Right atrium auricular region (tissue), 2 donors: Measurements from ENCODE around the gene SUSD4. TPM values are rescaled to one million over a fixed set of nuclear protein-coding genes. Genes with fewer than 3 reads are reported as not detected.

Experiments used
- DNase-seq: peaks from one replicate; pipeline ENCODE4 v3.0.0-alpha.2; 2019; ENCODE audit warnings: low spot score
- H3K27ac ChIP-seq, 2 donors: fragments of 200-600 bp; sonication (generic); 1 replicate in 1 of 2; 2 replicates in 1 of 2; pipeline ENCODE4 v1.5.1; 2016 to 2019
- H3K27me3 ChIP-seq, 2 donors: fragments of 200-600 bp; sonication (generic); one replicate each; pipeline versions ENCODE4 v1.5.1 to v1.6.0; 2017 to 2019
- H3K36me3 ChIP-seq: fragments of 200-600 bp; sonication (generic); one replicate; pipeline ENCODE4 v1.5.1; 2016
- H3K4me1 ChIP-seq, 2 donors: fragments of 200-600 bp; sonication (generic); one replicate each; pipeline versions ENCODE4 v1.5.1 to v1.6.0; 2017 to 2019
- H3K4me3 ChIP-seq, 2 donors: fragments of 200-600 bp; sonication (generic); 1 replicate in 1 of 2; 2 replicates in 1 of 2; pipeline ENCODE4 v1.5.1; 2017 to 2019; ENCODE audit warnings: mild to moderate bottlenecking in 1 of 2, moderate library complexity in 1 of 2
- H3K9me3 ChIP-seq, 2 donors: fragments of 200-600 bp; sonication (generic); one replicate each; pipeline ENCODE4 v1.5.1; 2019
- total RNA-seq, 2 donors: library from RNA; depleted of rRNA; stranded (reverse); fragments of >200 nt; gene quantifications; one replicate each; pipeline ENCODE4 v1.1.0, GENCODE V29; 2016
- TF ChIP-seq, protein P1 (sequence below), 2 donors: fragments of 200-600 bp; sonication (generic); IDR thresholded peaks; one replicate each; pipeline ENCODE4 v1.5.1; 2019; ENCODE audit warnings: antibody characterized with exemption in 2 of 2

The SUSD4 gene
- total RNA-seq, 2 donors from 2014 or later: 8.9 to 17.7 TPM

DNA sequence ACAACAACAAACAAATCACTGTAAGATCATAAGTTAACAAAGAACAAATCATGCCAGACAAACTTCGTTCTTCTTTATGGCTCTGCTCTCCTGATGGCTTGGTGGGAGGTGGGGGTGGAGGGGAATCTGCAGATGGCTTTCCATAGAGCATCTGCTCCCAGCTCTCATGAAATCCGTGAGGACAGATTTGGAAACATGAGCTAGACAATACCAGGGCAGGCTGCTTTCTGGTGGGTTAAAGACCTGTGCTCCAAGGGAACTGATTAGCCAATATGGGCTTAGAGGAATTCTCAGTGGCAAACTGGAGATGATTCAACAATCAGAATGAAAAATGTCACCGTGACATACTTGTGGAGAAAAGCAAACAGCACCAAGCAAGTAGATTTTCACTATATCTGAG is 151.5 kb downstream of the SUSD4 start:
- TF ChIP-seq, protein P1, sequence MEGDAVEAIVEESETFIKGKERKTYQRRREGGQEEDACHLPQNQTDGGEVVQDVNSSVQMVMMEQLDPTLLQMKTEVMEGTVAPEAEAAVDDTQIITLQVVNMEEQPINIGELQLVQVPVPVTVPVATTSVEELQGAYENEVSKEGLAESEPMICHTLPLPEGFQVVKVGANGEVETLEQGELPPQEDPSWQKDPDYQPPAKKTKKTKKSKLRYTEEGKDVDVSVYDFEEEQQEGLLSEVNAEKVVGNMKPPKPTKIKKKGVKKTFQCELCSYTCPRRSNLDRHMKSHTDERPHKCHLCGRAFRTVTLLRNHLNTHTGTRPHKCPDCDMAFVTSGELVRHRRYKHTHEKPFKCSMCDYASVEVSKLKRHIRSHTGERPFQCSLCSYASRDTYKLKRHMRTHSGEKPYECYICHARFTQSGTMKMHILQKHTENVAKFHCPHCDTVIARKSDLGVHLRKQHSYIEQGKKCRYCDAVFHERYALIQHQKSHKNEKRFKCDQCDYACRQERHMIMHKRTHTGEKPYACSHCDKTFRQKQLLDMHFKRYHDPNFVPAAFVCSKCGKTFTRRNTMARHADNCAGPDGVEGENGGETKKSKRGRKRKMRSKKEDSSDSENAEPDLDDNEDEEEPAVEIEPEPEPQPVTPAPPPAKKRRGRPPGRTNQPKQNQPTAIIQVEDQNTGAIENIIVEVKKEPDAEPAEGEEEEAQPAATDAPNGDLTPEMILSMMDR (IDR thresholded peaks at IDR 0.05): no peak
- no peak overlapping the region for H3K4me3 ChIP-seq
- H3K4me1 ChIP-seq: peaks cover 0 to 10% of the 10 kb centered on the region in 2 donors
- no peaks in the 10 kb centered on the region for H3K36me3 ChIP-seq
- no peak overlapping the region for H3K27ac ChIP-seq
- DNase-seq: no peak
- H3K9me3 ChIP-seq: no peaks in the 10 kb centered on the region
- no peaks in the 10 kb centered on the region for H3K27me3 ChIP-seq

DNA sequence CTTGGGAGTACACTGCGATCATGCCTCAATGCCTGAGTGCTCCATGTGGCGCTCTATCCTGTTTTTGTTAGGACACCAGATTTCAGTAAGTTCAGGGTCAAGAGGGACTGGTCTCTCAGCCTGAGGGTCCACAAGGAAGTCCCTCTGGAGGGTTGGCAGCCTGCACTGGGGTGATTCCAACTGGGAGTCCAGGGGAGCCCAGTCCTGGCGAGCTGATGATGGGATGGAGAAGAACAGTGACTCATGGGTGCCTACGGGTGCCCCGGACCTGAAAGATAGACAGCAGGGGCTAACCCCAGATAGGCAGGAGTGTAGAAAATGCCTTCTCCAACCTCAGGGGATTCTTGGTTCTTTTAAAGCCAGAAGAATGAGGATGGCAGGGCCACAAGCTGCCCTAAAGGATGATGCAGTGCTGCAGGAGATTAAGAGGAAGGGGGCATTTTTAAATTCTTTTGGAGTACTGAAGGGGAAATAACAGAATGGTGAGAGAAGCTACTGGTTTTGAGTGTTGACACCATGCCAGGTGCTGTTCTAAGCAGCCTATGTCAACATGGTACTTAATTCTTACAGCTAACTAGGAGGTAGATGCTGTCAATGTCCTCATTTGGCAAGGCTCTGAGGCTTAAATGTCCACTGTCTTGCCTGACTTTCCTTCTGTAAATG is 152.5 kb downstream of the SUSD4 start:
- Histone ChIP-seq H3K4me3 (no peak overlapping the region), H3K27ac (no peak overlapping the region), H3K27me3 (no peaks in the 10 kb centered on the region), H3K4me1 (peaks cover 0 to 3% of the 10 kb centered on the region in 2 donors), H3K9me3 (no peaks in the 10 kb centered on the region), H3K36me3 (no peaks in the 10 kb centered on the region)
- TF ChIP-seq, protein P1 (IDR thresholded peaks at IDR 0.05): no peak
- DNase-seq: no peak

DNA sequence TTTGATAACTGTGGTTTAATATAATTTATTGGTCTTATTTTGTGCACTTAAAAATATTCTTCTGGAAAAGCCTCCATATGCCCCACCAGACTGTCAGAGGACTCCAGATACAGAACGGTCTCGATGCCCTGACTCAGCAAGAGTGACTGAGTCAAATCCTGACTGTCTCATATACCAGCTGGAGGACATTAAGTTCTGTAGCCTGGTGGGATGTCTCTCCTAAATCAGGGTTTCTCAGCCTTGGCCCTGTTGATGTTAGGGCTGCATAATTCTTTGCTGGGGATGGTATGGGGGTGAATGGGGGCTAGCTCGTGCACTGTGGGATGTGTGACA is 153.2 kb downstream of the SUSD4 start:
- DNase-seq: no peak
- TF ChIP-seq, protein P1 (IDR thresholded peaks at IDR 0.05): no peak
- H3K27ac ChIP-seq: no peak overlapping the region

DNA sequence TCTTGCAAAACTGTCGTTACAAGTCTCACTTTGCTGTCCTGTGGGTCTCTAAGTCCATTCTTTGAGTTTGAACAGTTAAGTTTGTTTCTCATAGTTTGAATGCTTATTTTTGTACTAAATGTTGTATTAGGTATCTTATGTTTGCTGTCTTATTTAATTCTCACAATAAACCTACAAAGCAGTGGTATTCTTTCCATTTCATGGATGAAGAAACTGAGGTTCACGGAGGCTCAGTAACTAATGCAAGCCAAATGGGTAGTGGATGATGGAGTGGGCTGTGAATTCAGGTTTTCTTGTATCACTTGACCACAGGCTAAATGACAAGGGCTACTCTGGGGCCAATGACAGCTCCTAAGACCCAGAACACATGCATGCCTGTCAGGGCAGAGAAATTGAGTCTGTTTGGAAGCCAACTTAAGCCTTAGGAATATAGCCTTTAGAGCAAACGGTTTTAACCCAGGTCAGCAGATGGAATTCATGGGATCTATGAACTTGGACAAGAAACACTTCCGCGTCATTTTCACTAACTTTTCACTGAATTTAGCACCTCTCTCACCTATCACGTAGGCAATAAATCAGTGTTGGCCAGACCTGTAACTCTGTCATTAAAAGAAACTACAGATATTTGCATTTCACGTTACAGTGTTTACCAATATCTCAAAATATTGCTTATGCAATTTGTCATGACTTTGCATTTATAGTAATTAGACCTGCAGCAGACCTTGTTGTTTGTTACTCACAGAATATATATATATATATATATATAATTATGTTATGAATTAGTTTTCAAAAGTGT is 153.8 kb downstream of the SUSD4 start:
- Histone ChIP-seq H3K9me3 (no peaks in the 10 kb centered on the region), H3K27me3 (no peaks in the 10 kb centered on the region), H3K4me1 (peaks cover 0 to 3% of the 10 kb centered on the region in 2 donors), H3K27ac (no peak overlapping the region), H3K4me3 (no peak overlapping the region), H3K36me3 (no peaks in the 10 kb centered on the region)
- TF ChIP-seq, protein P1 (IDR thresholded peaks at IDR 0.05): no peak
- DNase-seq: no peak

More for the DNA sequence above, 153.2 kb downstream of the SUSD4 start:
- no peak overlapping the region for H3K4me3 ChIP-seq
- no peaks in the 10 kb centered on the region for H3K9me3 ChIP-seq
- H3K27me3 ChIP-seq: no peaks in the 10 kb centered on the region
- no peaks in the 10 kb centered on the region for H3K36me3 ChIP-seq
- H3K4me1 ChIP-seq: peaks cover 0 to 3% of the 10 kb centered on the region in 2 donors

DNA sequence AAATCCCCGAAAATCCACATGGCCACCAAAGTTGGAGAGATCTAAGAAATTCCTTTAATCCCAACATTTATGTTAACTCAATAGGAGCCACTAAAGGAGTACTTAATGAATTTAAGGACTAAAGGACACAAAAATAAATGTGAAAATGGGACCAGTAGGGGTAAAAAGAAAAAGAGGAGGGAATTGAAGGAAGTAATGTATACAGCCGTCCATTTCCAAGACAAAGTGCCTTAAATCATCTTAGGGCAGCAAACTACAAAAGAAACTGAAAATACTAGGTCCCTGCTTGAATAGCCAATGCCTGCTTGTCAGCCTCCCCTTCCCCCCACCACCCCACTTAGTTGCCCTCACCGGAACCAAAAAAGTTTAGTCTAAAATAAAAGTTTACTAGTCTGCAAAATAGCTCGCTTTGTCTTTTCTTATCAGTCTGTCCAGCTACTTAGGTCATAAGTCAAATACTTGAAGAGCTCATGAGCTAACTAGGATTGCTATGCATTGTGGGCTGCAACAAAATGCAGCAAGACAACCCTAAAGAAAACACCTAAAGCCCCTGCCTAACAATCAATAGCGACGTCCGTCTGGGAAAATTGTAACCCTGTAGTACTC is 154.6 kb downstream of the SUSD4 start:
- no peaks in the 10 kb centered on the region for H3K27me3 ChIP-seq
- H3K4me1 ChIP-seq: peaks cover 0 to 3% of the 10 kb centered on the region in 2 donors
- no peak overlapping the region for H3K27ac ChIP-seq
- TF ChIP-seq, protein P1 (IDR thresholded peaks at IDR 0.05): no peak
- H3K36me3 ChIP-seq: no peaks in the 10 kb centered on the region
- H3K4me3 ChIP-seq: no peak overlapping the region
- DNase-seq: no peak
- H3K9me3 ChIP-seq: no peaks in the 10 kb centered on the region
